Mesenchymal stem cell (in vitro differentiated cells and primary cell): ENCODE results near the gene TIMM22.

ENCODE experiments used
- DNase-seq: peaks from one replicate; pipeline ENCODE4 v3.0.0-alpha.2; 2013
- H2AFZ ChIP-seq: one replicate; pipeline ENCODE4 v1.6.1; 2013; ENCODE audit warnings: low read depth, mild to moderate bottlenecking, control low read depth, inconsistent platforms, low read length, moderate library complexity
- H2AK5ac ChIP-seq: 2 replicates; pipeline ENCODE4 v1.6.1; 2013; ENCODE audit warnings: low read length, moderate library complexity, mild to moderate bottlenecking, inconsistent platforms; ENCODE audit not compliant: severe bottlenecking
- H2BK120ac ChIP-seq: one replicate; pipeline ENCODE4 v1.6.1; 2013; ENCODE audit warnings: low read depth, mild to moderate bottlenecking, inconsistent platforms, low read length, moderate library complexity
- H2BK12ac ChIP-seq, 2 experiments: one replicate each; pipeline ENCODE4 v1.6.1; 2013; ENCODE audit warnings: inconsistent platforms in 2 of 2, low read length in 2 of 2, mild to moderate bottlenecking in 2 of 2, moderate library complexity in 2 of 2, control low read depth in 1 of 2
- H2BK15ac ChIP-seq: one replicate; pipeline ENCODE4 v1.6.1; 2013; ENCODE audit warnings: mild to moderate bottlenecking, low read depth, inconsistent platforms; ENCODE audit not compliant: poor library complexity, severe bottlenecking
- H2BK5ac ChIP-seq: 2 replicates; pipeline ENCODE4 v1.6.1; 2013; ENCODE audit warnings: low read depth, mild to moderate bottlenecking, low read length, control low read depth, inconsistent platforms; ENCODE audit not compliant: poor library complexity, severe bottlenecking
- H3K14ac ChIP-seq, 2 experiments: one replicate each; pipeline ENCODE4 v1.6.1; 2013; ENCODE audit warnings: inconsistent platforms in 2 of 2, low read length in 2 of 2, control low read depth in 1 of 2, mild to moderate bottlenecking in 1 of 2, moderate library complexity in 1 of 2
- H3K18ac ChIP-seq, 2 experiments: one replicate each; pipeline ENCODE4 v1.6.1; 2013; ENCODE audit warnings: inconsistent platforms in 2 of 2, low read length in 2 of 2, control low read depth in 1 of 2, low read depth in 1 of 2, mild to moderate bottlenecking in 1 of 2
- H3K23ac ChIP-seq, 2 experiments: one replicate each; pipeline ENCODE4 v1.6.1; 2013; ENCODE audit warnings: inconsistent platforms in 2 of 2, low read length in 2 of 2, mild to moderate bottlenecking in 2 of 2, moderate library complexity in 2 of 2, control low read depth in 1 of 2
- H3K27ac ChIP-seq: 2 replicates; pipeline ENCODE4 v1.5.1; 2013; ENCODE audit warnings: mild to moderate bottlenecking, moderate library complexity, low read length, control low read depth, inconsistent platforms; ENCODE audit not compliant: poor library complexity, severe bottlenecking
- H3K27me3 ChIP-seq, 2 experiments: 2 replicates each; pipeline versions ENCODE4 v1.6.1 to v1.7.0; 2013; ENCODE audit warnings: low read length in 2 of 2, mild to moderate bottlenecking in 2 of 2, moderate library complexity in 2 of 2, control low read depth in 1 of 2, inconsistent platforms in 1 of 2; ENCODE audit not compliant: control insufficient read depth in 1 of 2, insufficient read depth in 1 of 2
- H3K36me3 ChIP-seq, 2 experiments: 2 replicates each; pipeline versions ENCODE4 v1.6.1 to v1.7.0; 2013; ENCODE audit warnings: low read length in 2 of 2, control low read depth in 1 of 2, inconsistent platforms in 1 of 2, low read depth in 1 of 2, mild to moderate bottlenecking in 1 of 2; ENCODE audit not compliant: insufficient read depth in 2 of 2, control insufficient read depth in 1 of 2
- H3K4ac ChIP-seq, 2 experiments: one replicate each; pipeline ENCODE4 v1.6.1; 2013; ENCODE audit warnings: inconsistent platforms in 2 of 2, low read length in 2 of 2, mild to moderate bottlenecking in 2 of 2, moderate library complexity in 2 of 2, control low read depth in 1 of 2, low read depth in 1 of 2
- H3K4me1 ChIP-seq: 2 replicates; pipeline ENCODE4 v1.6.1; 2013; ENCODE audit warnings: low read depth, low read length, control low read depth; ENCODE audit not compliant: control insufficient read depth, insufficient read depth
- H3K4me2 ChIP-seq: 2 replicates; pipeline ENCODE4 v1.6.1; 2013; ENCODE audit warnings: low read length, mild to moderate bottlenecking, inconsistent platforms; ENCODE audit not compliant: poor library complexity, severe bottlenecking
- H3K4me3 ChIP-seq, 2 experiments: 2 replicates each; pipeline versions ENCODE4 v1.5.1 to v1.7.0; 2013; ENCODE audit warnings: low read length in 2 of 2, mild to moderate bottlenecking in 2 of 2, control low read depth in 1 of 2, low read depth in 1 of 2; ENCODE audit not compliant: insufficient read depth in 1 of 2
- H3K79me1 ChIP-seq: replicated peaks from 2 replicates; pipeline ENCODE4 v1.6.1; 2013; ENCODE audit warnings: mild to moderate bottlenecking, control low read depth, low read length, inconsistent platforms; ENCODE audit not compliant: poor library complexity, severe bottlenecking
- H3K9ac ChIP-seq: 2 replicates; pipeline ENCODE4 v1.7.0; 2013; ENCODE audit warnings: mild to moderate bottlenecking, low read length, moderate library complexity
- H3K9me3 ChIP-seq: 2 replicates; pipeline ENCODE4 v1.7.0; 2013; ENCODE audit warnings: mild to moderate bottlenecking, low read length; ENCODE audit not compliant: control insufficient read depth
- H4K8ac ChIP-seq: one replicate; pipeline ENCODE4 v1.6.1; 2013; ENCODE audit warnings: inconsistent platforms, mild to moderate bottlenecking, low read length, moderate library complexity
- H4K91ac ChIP-seq: one replicate; pipeline ENCODE4 v1.6.1; 2013; ENCODE audit warnings: mild to moderate bottlenecking, low read length, inconsistent platforms
- WGBS: methylation state at CpG from one replicate; pipeline ENCODE4 v1.1.7; 2013; ENCODE audit warnings: mixed read lengths; 5-methylcytosine and 5-hydroxymethylcytosine counted together

The TIMM22 gene

DNA sequence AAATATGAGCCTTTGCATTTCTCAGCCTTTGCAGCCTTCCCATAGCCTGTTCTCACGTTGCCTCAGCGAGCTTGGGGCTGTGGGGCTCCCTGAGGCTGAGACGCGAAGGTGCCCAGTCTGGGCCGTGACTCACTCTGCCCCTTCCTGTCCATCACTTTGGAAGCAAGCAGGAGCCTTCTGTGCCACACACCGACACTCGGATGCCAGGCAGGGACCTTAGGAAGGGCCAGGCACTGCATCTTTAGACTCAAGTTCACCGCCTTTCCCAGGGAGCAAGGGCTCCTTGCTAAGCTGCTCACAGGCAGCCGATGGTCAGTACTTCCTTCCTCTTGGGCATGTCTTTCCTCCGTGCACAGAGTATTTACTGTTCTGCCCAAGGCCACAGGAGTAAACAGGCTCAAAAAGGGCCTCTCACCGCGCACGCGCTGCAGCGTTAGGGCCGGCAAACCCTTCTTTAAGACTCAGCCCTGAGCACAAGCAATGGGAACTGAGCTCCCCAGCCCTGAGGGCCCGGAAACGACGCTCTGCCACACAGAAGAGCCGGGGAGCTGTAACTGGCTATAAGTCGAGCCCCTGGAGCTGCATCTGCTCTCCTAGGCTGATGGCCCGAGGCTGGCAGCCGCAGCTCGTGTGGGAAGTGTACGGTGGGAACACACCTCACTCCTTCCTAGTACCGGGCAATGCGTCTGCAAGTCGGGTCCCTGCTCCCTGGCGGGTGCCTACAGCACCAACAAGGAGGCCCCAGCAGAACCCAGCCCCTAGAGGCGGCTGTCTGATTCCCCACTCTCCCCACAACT lies 7.2 kb downstream of the TIMM22 start:
- no peak overlapping the region for H2AFZ ChIP-seq

DNA sequence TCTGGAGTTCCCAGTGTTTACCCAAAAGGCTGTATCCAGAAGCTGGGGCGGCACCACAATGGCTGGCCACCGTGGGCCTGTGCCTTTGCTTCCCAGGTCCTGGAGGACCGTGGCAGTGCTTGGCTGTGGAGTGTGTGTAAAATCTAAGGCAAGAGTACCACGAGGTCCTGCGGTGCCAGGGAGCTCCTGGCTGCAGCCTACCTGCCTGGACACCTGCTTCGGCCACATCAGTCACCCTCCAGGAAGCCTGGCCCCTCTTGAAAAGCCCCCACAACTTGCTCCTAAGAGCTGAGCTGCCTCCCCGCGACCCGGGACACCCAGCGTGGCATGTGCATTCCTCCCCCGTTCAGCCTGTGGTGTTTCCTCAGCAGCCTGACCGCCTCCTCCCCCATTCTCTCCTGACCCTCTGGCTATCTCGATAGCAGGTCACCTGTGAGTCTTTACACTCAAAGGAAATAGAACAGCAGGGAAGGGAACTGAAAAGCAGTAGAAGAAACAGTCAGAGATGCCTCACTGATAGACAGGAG lies 7.9 kb downstream of the TIMM22 start:
- peaks cover 81 to 88% of the 10 kb centered on the region in 2 experiments for H3K36me3 ChIP-seq
- no peak overlapping the region for H3K23ac ChIP-seq
- H3K4me3 ChIP-seq, result no peak overlapping the region
- WGBS, result 95% methylated on average over 12 of the region's 13 CpGs
- no peak overlapping the region for H2BK12ac ChIP-seq
- no peak overlapping the region for H4K91ac ChIP-seq
- H2BK5ac ChIP-seq, result no peak overlapping the region
- no peaks in the 10 kb centered on the region for H3K9me3 ChIP-seq
- no peak overlapping the region for H2AK5ac ChIP-seq
- H3K4ac ChIP-seq, result no peak overlapping the region
- H3K27me3 ChIP-seq, result no peaks in the 10 kb centered on the region
- H3K4me1 ChIP-seq, result peaks cover 38% of the 10 kb centered on the region
- no peak overlapping the region for H3K18ac ChIP-seq
- no peak overlapping the region for H3K27ac ChIP-seq
- no peak overlapping the region for H4K8ac ChIP-seq
- H3K9ac ChIP-seq, result no peak overlapping the region
- H3K79me1 ChIP-seq, result peaks cover 19% of the 10 kb centered on the region
- H2BK15ac ChIP-seq, result no peak overlapping the region
- H2AFZ ChIP-seq, result no peak overlapping the region
- no peak overlapping the region for H3K14ac ChIP-seq
- DNase-seq, result no peak
- no peak overlapping the region for H3K4me2 ChIP-seq
- peak overlapping the region; percentile 50 for H2BK120ac ChIP-seq

More for the DNA sequence above, 7.2 kb downstream of the TIMM22 start:
- no peak overlapping the region for H3K4me3 ChIP-seq
- 86% methylated on average over 30 of the region's 30 CpGs for WGBS
- peak overlapping the region; percentile 11 to 31 for H3K18ac ChIP-seq
- peak overlapping the region in 1 of 2 experiments; percentile 47 for H3K4ac ChIP-seq
- H2BK5ac ChIP-seq, result no peak overlapping the region
- H4K91ac ChIP-seq, result peak overlapping the region; percentile 52
- peaks cover 38% of the 10 kb centered on the region for H3K4me1 ChIP-seq
- peaks cover 22% of the 10 kb centered on the region for H3K79me1 ChIP-seq
- no peaks in the 10 kb centered on the region for H3K27me3 ChIP-seq
- H4K8ac ChIP-seq, result peak overlapping the region; percentile 10
- no peak overlapping the region for H3K14ac ChIP-seq
- H3K9me3 ChIP-seq, result no peaks in the 10 kb centered on the region
- no peak overlapping the region for H3K9ac ChIP-seq
- H2BK120ac ChIP-seq, result peak overlapping the region; percentile 50
- peak overlapping the region in 1 of 2 experiments; percentile 4 for H2BK12ac ChIP-seq
- no peak overlapping the region for H2AK5ac ChIP-seq
- no peak overlapping the region for H3K4me2 ChIP-seq
- H3K36me3 ChIP-seq, result peaks cover 81 to 87% of the 10 kb centered on the region in 2 experiments
- H2BK15ac ChIP-seq, result peak overlapping the region; percentile 6
- no peak overlapping the region for H3K23ac ChIP-seq
- H3K27ac ChIP-seq, result peak overlapping the region; percentile 27
- peak; percentile 56 for DNase-seq

DNA sequence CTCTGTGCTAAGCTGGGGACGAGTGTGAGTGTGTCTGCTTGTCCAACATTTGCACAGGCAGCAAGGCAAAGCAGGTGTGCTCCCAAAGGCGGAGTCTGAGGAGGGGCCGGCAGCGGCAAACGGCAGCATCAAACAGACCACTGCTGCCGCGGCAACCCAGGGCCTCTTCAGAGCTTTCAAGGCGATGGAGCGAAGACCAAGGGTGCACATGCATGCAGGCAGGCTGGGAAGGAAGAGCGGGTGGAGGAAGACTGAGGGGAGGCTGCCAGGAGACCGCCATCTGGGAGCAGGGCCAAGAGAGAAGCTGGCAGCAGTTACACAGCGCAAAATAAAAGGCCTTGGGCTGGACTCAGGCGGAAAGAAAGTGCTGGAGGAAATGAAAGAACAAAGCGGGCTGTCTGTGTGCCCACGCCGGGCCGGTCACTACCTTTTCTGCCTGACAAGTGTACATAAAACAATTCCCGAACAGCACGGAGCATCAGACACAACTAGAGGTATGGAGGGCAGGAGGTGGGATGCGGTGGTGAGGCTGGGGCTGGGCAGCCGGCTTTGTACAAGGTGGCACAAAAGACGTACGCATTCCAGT lies 8.5 kb downstream of the TIMM22 start:
- H4K91ac ChIP-seq, result no peak overlapping the region
- peak overlapping the region; percentile 43 for H4K8ac ChIP-seq
- no peak overlapping the region for H3K4me2 ChIP-seq
- H3K36me3 ChIP-seq, result peaks cover 81 to 91% of the 10 kb centered on the region in 2 experiments
- H2AFZ ChIP-seq, result no peak overlapping the region
- H3K23ac ChIP-seq, result no peak overlapping the region
- H2AK5ac ChIP-seq, result no peak overlapping the region
- no peak for DNase-seq
- no peak overlapping the region for H3K14ac ChIP-seq
- no peak overlapping the region for H3K9ac ChIP-seq
- no peak overlapping the region for H3K27ac ChIP-seq
- H3K27me3 ChIP-seq, result no peaks in the 10 kb centered on the region
- H3K4me1 ChIP-seq, result peaks cover 38% of the 10 kb centered on the region
- H3K4me3 ChIP-seq, result no peak overlapping the region
- no peaks in the 10 kb centered on the region for H3K9me3 ChIP-seq
- no peak overlapping the region for H3K4ac ChIP-seq
- WGBS, result 94% methylated on average over 23 of the region's 23 CpGs
- H2BK120ac ChIP-seq, result no peak overlapping the region
- no peak overlapping the region for H2BK15ac ChIP-seq
- no peak overlapping the region for H2BK12ac ChIP-seq
- H2BK5ac ChIP-seq, result no peak overlapping the region
- peaks cover 19% of the 10 kb centered on the region for H3K79me1 ChIP-seq
- no peak overlapping the region for H3K18ac ChIP-seq

- 97% methylated on average over 16 of the region's 16 CpGs for WGBS
Measured at GRCh38 chr17:1006054-1006453, 9.1 kb downstream of the TIMM22 start.

More at GRCh38 chr17:1006054-1006453, 9.1 kb downstream of the TIMM22 start:
- Histone ChIP-seq H2BK120ac (no peak overlapping the region), H3K4me1 (peaks cover 35% of the 10 kb centered on the region), H2BK12ac (no peak overlapping the region), H3K36me3 (peaks cover 80 to 91% of the 10 kb centered on the region in 2 experiments), H4K91ac (no peak overlapping the region), H2BK5ac (no peak overlapping the region), H3K4me2 (no peak overlapping the region), H2AK5ac (no peak overlapping the region), H3K27ac (no peak overlapping the region), H3K18ac (no peak overlapping the region), H3K27me3 (no peaks in the 10 kb centered on the region), H3K23ac (no peak overlapping the region), H3K9me3 (no peaks in the 10 kb centered on the region), H3K4ac (no peak overlapping the region), H2AFZ (no peak overlapping the region), H3K79me1 (peaks cover 19% of the 10 kb centered on the region), H3K4me3 (no peak overlapping the region), H2BK15ac (no peak overlapping the region), H4K8ac (no peak overlapping the region), H3K9ac (no peak overlapping the region), H3K14ac (no peak overlapping the region)
- no peak for DNase-seq
